Diencephalon (tissue), 1 donor: Measurements from ENCODE around the gene ZNF189. TPM values are rescaled to one million over a fixed set of nuclear protein-coding genes. Genes with fewer than 3 reads are reported as not detected.

Source experiments
- small RNA-seq: library from RNA; depleted of rRNA; stranded (forward); fragments of <200 nt; gene quantifications from one replicate; pipeline ENCODE3, GENCODE V24; 2014
- total RNA-seq: library from RNA; depleted of rRNA; stranded (reverse); fragments of >200 nt; gene quantifications from one replicate; pipeline ENCODE4 v1.2.3, GENCODE V29; 2014

The ZNF189 gene
- total RNA-seq = 48.4 TPM

DNA sequence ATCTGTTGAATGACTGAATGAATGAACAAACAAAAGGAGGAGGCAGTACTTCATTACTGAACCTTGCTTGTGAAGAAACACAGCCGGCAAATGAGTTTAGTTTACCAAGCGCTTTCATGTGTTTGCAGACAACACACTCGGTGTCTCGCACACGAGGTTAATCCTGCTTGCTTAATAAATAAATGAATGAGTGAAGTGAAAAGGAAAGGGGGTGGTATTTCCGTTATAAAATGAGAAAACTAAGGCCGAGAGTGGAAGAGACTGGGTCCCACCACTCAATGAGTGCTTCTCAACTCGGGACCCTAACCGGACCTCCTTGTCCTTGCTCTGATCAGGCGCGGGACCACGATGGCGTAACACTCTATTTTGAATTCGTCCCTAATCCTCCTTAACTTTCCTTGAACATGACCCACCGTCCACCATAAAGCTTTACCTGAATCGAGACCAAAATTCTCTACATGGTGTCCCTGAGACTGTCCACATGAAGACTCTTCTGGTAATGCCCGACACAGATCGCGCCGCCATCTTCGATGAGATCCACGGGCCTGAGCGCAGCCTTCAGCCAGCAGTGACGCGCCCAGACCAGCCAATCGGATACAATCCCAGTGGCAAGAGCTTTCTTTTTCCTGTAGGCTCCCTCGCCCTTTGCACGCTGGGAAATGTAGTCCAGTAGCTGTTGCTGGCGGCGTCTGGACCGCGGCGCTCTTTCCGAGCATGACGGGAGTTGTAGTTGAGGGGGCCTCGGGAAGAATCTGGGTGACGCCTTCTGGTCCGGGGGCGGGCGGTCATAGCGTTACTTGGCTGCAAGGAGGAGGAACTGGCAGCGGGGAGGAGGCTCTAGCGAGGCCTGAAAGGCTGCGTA, at the start of gene ZNF189, which contains the start of gene MRPL50:
Gene ZNF189, plus strand, starts transcription at position 784 of the 862 bp plus-strand sequence. CDS start 306 bp downstream, outside the sequence.
Gene MRPL50, minus strand, starts transcription at position 551 of the 862 bp plus-strand sequence. Its CDS starts 26 bp downstream, at position 525.

DNA sequence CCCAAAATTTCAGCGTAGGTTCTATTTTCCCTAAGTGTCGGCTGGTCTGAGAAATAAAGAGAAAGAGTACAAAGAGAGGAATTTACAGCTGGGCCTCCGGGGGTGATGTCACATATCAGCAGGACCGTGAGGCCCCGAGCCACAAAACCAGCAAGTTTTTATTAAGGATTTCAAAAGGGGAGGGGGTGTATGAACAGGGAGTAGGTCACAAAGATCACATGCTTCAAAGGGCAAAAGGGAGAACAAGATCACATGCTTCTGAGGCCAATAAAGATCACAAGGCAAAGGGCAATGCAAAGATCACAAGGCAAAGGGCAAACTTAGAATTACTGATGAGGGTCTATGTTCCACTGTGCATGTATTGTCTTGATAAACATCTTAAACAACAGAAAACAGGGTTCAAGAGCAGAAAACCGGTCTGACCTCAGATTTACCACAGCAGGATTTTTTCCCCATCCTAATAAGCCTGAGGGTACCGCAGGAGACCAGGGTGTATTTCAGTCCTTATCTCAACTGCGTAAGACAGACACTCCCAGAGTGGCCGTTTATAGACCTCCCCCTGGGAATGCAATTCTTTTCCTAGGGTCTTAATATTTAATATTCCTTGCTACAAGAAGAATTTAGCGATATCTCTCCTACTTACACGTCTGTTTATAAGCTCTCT, 13.6 kb upstream of the ZNF189 start, which contains the start of gene BAAT:
Gene BAAT, minus strand, starts transcription at position 134 of the 664 bp plus-strand sequence. CDS start 13,602 bp downstream, outside the sequence.

DNA sequence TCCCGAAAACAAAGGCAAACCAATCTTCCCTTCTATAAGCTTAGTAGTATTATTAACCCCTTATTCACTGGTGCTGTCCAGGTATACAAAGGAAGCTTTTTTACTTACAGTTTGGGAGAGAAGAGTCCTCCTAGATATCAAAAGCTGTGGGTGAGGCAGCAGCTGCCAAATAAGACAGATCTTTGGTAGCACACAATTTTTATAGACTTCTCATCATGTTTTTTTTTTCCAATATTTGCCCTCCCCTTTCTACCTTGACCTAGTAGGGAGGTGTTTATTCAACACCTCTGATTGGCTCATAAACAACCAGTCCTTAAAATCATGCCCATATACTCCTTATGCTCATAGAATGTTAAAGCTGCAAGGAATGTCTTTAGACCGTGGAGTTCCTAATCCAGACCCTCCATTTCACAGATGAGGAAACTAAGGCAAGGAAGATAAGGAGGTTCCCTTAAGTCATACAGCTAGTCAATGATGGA, 37.0 kb downstream of the ZNF189 start, which contains the start of gene ALDOB:
Gene ALDOB, minus strand, starts transcription at position 174 of the 479 bp plus-strand sequence. CDS start 4,887 bp downstream, outside the sequence.

Small RNAs within 50 kb of the gene (small RNA-seq; reads per million reads assigned to genes)
- gene AL353621.2 = not detected

Other genes with a start within 250 kb of the ZNF189 start
- gene BAAT, start 13.8 kb upstream of the ZNF189 start, total RNA-seq = 0.23 TPM
- gene MRPL50, start 233 bp upstream of the ZNF189 start, total RNA-seq = 45.7 TPM
- 0.23 TPM for gene ALDOB, start 36.9 kb downstream of the ZNF189 start, total RNA-seq
- gene RNF20, start 135.0 kb downstream of the ZNF189 start, total RNA-seq = 40.1 TPM
- gene PPP3R2, start 196.1 kb downstream of the ZNF189 start, total RNA-seq = 0.92 TPM